NCI-H1694 (cell line): Measurements from ENCODE around the gene SYT11.
"Not testable (repeated sequence)": the region's sequence is repeated elsewhere in the genome, so short reads cannot be mapped to it uniquely, and the experiment has no call there.

Experiments used
- DNase-seq: peaks from one replicate; lab custom pipeline; 2025; lab: John Stamatoyannopoulos, UW

Gene SYT11

GRCh38 chr1:155859234-155859829 lies at the start of gene SYT11:
SYT11 (plus strand) TSS chr1:155859567; CDS start chr1:155859762, 195 bp downstream.
- peak; percentile 100 for DNase-seq

DNA sequence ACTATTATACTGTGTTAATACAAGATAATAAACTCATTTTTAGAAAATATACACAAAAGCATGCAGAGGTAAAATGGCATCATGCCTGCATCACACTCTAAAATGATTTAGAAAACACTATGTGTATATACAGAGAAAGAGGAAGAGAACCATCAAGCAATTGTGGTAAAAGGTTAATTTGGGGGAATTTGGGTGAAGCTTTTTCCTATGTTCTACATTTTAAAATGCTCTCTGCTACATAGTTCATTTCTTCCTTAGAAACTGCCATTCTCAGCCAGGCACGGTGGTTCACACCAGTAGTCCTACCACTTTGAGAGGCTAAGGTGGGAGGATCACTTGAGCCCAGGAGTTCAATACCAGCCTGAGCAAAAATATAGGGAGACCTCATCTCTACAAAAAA lies 46.5 kb upstream of the SYT11 start:
- DNase-seq, result no peak

DNA sequence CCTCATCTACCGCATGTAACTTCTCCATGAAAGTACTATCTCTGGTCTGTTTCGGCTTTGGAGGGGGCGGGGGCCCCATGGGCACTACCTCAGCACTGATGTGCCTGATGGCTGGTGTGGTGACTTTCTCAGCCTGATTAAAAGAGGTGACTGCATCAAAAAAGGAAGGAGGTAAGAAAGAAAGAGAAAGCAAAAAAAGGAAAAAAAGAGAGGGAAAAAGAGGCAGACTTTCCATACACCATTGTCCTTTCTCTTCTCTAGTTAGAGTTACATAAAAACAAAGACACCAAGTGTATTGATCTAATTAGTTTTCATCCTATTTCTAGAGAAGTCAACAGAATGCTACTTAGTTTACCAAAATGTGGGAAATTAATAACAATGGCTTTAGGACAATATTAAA lies 45.7 kb upstream of the SYT11 start:
- no peak for DNase-seq

DNA sequence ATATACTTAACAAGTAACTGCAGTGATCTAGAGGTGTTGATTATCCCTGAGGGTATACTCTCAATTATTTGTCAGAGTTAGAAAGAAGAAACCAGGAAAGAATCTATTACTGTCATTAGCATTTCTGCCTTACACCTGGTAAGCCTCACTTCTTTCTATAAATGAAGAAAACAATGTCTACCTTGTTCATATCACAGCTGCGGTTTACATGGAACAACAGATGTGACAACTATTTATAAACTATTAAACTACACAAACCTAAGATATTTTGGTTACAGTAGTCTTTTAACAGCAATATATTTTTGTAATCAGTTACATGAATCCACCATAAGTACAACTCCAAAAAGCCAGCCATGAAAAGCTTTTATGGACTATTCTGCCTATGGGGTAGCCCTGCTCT lies 43.0 kb upstream of the SYT11 start:
- no peak for DNase-seq

GRCh38 chr1:155827450-155827849 lies 31.9 kb upstream of the SYT11 start:
- DNase-seq, result no peak

DNA sequence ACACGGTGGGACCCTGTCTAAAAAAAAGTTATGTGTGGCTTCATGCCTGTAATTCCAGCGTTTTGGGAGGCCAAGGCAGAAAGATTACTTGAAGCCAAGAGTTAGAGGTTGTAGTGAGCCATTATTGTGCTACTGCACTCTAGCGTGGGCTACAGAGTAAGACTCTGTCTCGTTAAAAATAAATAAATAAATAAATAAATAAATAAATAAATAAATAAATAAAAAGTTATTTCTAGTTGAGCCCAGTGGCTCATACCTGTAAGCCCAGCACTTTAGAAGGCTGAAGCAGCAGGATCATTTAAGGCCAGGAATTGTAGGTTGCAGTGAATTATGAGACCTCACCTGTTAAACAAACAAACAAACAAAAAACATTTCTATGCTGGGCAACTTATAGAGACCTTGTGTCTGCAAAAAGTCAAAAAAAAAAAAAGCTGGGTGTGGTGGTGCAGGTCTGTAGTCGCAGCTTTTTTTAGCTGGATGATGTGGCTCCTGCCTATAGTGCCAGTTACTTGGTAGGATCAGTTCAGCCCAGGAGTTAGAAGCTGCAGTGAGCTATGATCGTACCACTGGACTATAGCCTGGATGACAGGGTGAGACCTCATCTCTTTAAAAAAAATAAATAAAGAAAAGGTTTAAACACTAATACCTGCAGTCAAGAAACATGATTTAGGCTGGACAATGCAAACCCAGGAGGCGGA lies 27.9 kb upstream of the SYT11 start:
- no peak for DNase-seq

DNA sequence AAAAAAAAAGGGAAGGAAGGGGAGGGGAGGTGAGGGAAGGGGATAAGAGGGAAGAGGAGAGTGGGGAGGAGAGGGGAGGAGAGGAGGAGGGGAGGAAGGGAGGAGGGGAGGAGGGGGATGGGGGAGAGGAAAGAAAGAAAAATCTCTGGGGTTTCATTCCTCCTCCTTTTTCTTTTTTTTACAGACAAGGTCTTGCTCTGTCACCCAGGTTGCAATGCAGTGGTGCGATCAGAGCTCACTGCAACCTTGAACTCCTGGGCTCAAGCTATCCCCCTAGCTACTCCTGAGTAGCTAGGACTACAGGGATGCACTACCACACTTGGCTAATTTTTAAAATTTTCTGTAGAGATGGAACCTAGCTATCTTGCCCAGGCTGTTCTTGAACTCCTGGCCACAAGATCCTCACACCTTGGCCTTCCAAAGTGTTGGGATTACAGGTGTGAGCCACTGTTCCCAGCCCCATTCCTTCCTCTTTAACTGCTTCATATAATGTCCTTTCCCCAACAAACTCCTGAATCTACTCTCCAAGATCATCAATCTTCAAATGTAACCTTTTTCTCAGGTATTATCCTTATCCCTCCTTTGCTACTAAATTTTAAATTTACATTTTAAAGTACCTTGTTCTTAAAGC lies 25.6 kb upstream of the SYT11 start:
- no peak for DNase-seq

GRCh38 chr1:155834296-155834926 lies 25.0 kb upstream of the SYT11 start:
- no peak for DNase-seq

- not testable (repeated sequence) for DNase-seq
Measured at GRCh38 chr1:155834927-155835399, 24.4 kb upstream of the SYT11 start.

DNA sequence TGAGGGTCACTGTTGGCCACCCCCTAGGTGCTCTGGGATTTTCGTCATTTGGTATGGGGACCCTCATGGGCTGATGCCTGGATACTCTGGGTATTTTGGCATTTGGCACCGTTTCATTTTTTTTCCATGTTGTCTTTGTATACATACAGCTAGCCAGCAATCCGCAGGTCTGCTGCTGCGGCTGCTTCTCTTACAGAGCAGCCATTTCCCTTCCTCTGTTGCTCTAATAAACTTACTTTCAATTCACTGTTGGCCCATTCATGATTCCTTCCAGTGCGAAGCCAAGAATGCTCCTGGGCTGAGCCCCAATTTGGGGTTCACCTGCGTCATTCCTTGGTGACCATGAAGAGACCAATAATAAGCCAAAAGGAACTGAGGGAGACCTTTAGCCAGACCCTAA lies 23.8 kb upstream of the SYT11 start:
- no peak for DNase-seq

- no peak for DNase-seq
Measured at GRCh38 chr1:155840386-155840785, 19.0 kb upstream of the SYT11 start.

GRCh38 chr1:155844860-155845421 lies 14.4 kb upstream of the SYT11 start:
- no peak for DNase-seq

DNA sequence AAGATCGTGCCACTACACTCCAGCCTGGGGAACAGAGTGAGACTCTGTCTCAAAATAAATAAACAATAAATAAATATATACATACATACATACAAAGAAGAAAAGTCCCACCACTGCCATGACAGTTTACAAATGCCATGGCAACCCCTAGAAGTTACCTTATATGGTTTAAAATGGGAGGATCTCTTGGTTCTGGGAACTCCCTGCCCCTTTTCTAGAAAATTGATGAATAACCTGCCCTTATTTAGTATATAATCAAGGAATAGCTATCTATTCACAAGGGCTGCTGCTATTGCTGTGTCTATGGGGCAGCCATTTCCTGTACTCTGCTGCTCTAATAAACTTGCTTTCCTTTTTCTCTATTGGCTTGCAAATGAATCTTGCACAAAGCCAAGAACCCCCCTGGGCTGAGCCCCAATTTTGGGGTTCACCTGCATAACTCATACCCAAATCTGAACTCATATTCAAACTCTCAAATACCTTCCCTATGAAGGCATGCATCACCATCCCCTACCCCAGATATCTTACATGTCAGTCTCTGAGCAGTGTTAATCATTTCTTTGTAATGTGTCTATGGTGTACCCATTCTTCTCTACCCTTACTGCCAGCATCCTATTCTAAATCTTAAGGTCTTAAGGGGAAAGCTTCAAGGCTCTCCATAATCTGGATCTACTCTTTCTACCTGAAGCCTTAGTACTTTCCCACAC lies 11.4 kb upstream of the SYT11 start:
- DNase-seq, result no peak

DNA sequence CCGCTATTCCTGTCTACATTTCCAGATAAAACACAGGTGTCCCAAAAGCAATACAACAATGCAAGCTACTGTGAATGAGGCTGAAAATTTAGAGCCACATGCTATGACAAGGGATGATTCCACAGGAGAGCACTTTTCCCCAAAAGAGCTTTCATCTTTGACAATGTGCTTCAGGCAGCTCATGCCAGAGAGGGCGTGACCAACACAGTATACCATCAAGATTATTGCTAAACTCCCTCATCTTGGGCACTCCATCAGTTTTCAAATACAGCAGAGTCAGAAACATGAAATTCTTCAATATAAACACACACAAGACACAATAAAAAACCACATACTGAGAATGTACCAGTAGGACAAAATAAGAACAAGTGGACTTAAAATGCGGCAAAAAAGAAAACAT lies 9.0 kb upstream of the SYT11 start:
- DNase-seq, result no peak

DNA sequence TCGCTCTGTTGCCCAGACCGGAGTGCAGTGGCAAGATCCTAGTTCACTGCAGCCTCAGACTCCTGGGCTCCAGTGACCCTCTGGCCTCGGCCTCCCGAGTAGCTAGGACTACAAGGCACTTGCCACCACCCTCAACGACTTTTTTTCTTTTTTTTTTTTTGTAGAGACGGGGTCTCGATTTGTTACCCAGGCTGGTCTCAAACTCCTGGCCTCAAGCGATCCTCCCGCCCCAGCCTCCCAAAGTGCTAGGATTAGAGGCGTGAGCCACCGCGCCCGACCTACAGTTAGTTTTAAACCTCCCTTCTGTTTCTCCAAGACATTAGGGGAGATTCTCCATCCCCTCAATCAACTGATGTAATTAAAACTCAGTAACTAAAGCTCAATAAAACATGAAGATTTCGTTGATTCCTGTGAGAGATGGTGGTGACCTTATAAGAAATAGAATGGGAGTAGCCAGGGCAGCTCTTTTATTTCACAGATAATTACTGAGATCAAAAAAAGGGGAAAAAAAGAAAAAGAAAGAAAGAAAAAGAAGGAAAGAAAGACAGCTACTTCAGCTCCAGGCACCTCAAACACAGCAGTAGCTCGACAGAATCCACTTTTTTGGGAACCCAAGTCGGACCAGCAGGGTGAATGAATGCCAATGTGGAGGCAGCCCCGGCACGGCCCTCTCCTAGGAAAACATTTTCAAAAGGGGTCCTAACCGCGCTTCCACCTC lies 3.0 kb upstream of the SYT11 start:
- DNase-seq, result no peak

DNA sequence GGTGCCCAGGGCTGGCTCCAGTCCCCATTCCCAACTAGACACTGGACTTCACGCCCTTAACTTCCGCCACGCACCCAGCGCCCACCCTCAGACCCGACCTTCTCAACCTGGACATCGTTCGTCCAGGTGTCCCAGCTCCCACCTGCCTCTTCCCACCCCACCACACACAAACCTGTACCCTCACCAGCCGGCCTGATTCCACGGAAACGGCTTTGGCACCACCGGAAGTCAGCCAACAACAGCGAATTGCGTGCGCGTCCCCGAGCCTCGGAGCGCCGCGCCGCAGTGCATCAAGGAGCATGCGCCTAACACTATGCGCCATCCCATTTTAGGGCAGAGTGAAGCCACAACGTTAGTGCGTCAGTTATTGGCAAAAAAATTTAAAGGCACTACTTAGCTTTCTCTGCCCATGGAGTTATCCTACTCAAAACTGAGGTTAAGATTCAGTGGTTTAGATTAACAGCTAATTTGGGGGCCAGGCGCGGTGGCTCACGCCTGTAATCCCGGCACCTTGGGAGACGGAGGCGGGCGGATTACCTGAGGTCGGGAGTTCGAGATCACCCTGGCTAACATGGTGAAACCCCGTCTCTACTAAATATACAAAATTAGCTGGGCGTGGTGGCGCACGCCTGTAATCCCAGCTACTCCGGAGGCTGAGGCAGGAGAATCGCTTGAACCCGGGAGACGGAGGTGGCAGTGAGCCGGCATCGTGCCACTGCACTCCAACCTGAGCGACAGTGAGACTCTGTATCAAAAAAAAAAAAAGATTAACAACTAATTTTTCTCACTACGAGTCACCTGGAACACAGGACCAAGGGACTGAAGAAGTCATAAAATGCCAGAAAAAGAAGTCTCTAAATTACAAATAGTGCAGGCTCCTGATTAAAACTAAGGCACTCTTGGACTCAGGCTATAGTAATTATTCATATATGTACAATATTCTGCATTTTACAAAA lies 2.1 kb upstream of the SYT11 start, which contains the start of gene GON4L:
Gene GON4L (minus strand): TSS at position 240 of the 956 bp plus-strand sequence. CDS start 3,434 bp downstream, outside the sequence.
- DNase-seq, result peak; percentile 99

DNA sequence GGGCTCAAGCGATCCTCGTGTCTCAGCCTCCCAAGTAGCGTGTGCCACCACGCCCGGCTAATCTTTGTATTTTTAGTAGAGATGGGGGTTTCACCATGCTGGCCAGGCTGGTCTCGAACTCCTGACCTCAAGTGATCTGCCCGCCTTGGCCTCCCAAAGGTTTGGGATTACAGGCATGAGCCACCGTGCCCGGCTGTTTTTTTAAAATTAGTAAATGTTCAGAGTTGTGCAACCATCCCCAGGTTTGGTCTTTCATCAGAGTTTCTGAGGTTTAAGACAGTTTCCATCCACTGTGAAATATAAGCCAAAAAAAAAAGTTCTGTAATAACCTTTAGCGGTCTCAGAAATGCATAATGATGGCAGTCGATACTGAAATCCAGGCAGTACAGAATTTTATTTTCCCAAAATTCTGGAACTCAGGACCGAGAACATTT lies 550 bp upstream of the SYT11 start:
- DNase-seq, result no peak

- DNase-seq, result peak; percentile 98
Measured at GRCh38 chr1:155859881-155860871, 809 bp downstream of the SYT11 start.
